Smooth muscle cell of the brain vasculature (primary cell): Measurements from ENCODE around the gene YPEL2.
"Not testable (repeated sequence)": the region's sequence is repeated elsewhere in the genome, so short reads cannot be mapped to it uniquely, and the experiment has no call there.

Experiments used
- DNase-seq: peaks from one replicate; pipeline ENCODE4 v3.0.0-alpha.2; 2012; ENCODE audit warnings: low read depth, low spot score

YPEL2 gene

DNA sequence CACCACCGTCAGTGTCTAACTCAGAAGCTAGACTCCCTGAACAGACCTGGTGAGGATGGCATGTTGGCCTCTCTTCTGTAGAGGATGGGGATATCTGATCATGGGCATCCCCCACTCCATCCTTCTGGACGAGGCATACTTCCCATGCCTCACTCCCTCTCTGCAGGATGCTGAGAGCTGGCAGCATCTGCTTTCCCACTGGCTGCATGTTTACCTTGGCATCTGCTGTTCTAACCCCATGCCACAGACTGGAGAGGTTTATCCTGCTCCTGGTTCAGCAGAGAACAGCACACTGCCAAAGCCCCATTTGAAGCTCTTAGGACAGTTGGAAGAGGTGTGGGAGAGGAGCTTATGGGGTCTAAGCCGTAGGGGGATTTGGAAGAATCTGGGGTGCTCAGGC lies 46.0 kb downstream of the YPEL2 start:
- DNase-seq, result no peak

DNA sequence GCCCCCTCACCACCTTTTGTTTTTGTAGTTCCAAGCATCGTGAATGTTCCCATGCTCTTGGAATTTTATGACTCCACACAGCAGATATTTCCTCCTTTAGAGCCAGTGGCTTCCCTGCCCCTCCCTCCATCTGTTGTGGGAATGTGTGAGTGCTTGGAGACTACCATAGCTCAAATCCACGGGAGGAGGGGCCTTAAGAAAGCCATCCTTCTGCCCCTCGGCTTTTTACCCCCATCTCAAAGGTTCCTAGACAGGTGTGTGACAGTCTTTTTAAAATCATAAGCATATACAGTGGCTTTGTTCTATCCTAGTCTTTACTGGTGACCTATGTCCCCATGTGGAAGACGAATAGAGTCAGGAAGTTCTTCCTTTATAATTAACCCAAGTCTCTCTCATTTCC lies 47.2 kb downstream of the YPEL2 start:
- DNase-seq, result no peak

DNA sequence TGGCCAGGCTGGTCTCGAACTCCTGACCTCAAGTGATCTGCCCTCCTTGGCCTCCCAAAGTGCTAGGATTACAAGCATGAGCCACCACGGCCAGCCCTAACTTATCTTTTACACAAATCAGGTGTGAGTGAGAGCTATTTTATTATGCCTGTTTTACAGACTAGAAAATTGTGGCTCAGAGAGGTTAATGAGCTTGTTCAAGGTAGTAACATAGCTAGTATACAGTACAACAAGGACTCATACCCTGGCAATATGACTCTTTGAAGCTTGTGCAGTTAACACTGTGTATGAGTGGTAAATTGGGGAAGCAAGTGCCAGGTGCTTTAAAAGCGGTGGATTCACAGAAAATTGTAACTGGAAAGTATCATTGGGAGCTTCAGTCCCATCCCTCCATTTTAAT lies 49.0 kb downstream of the YPEL2 start:
- DNase-seq, result no peak

DNA sequence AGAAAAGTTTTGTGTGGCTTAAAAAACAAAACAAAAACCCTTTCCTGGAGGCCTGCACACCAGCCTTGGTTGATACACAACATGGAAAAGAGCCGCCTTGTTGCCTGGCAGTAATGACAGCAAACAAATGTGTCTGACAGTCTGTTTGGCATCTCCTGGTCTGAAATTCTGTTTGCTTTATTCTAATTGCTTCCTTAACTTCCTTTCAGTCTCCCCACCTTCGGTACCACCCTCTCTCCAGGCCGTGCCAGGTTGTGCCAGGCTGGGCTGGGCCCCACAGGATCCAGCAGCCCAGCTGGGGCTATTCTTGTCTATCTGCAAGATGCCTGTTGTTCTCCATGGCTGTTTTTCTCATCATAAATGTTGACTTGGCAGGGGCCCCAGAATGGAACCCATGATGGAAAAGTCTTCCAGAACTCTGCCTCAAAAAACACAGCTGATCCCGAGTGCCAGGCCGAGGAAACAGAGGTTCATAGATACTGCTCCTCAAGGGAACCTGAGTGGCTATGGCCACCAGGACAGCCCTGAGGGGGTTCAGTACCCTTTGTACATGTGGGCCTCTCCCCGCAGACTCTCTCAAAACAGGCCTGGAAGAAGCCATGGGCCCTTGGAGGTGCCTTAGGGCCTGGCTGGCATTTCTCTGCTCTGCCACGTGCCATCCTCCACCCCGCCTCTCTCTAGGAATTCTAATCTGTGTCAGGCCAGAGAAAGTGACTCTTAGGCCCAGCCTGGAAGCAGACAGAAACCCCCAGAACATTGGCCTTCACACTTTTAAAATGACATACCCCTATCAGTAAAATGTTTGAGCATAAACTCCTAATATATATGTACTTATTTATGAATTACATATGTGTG lies 50.5 kb downstream of the YPEL2 start:
- DNase-seq, result no peak

DNA sequence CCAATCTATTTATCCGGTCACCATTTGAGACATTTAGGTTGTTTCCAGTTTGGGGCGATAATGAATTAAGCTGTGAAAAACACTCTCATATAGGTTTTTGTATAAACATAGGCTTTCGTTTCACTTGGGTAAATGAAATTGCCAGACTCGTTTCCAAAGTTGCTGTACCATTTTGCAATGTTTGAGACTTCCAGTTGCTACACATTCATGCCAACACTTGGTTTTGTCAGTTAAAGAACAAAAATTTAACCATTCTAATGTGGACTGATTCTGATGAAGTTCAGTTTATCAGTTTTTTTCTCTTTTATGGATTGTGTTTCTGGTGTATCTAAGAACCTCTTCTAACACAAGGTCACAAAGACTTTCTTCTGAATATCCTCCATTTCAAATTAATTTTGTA lies 52.4 kb downstream of the YPEL2 start:
- no peak for DNase-seq

DNA sequence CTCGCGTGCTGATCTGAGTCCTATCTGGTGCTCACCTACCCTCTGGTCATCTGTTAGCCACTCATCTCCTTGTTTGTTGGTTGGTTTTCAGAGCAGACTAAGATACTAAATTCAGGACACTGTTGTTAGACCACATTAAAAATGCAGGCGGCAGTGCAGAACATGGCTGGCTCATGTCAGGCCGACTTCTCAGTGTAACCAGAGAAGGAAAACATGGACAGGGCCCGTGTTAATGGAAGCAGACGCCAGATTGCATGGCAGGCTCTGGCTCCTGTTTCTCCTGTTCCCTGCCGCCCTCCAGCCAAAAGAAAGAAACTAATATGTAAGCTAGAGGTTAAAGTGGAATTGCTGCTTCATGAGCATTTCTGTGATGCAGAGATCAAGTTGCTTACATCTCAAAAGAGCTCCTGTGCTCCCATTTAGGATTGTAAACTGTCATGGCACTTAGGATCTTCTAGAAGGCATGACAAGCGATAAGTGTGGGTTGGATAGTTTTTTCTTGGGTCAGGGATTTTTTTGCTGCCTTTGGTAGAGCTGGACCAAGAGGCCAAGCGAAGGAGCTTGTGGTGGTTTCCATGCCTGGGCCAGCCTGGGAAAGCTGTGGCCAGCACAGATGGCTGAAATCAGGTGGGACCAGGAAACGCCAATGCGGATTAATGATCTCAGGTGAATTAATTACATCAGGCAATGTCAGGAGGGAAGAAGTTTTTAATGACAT lies 56.1 kb downstream of the YPEL2 start:
- DNase-seq, result no peak

DNA sequence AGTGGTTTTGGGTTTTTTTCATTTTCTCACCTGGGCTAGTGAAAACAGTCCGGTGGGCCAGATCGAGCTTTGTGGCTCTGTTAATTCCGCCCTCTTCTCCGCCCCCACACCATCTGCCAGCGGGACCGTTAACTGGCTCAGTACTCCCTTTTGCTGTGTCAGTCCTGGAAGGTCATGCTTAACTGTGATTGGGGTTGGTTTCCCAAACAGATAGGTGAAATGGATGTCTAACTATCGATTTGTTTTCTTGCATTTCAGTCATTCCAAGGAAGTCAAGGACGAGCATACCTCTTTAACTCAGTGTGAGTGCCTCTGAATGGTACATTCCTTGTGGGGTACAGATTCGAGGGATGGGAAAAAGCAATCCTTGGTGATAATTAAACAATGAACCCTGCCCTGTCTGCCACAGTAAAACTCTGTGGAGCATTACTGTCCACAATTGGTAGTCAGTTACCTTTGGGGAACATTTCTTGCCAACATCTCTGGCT lies 56.7 kb downstream of the YPEL2 start:
- no peak for DNase-seq

DNA sequence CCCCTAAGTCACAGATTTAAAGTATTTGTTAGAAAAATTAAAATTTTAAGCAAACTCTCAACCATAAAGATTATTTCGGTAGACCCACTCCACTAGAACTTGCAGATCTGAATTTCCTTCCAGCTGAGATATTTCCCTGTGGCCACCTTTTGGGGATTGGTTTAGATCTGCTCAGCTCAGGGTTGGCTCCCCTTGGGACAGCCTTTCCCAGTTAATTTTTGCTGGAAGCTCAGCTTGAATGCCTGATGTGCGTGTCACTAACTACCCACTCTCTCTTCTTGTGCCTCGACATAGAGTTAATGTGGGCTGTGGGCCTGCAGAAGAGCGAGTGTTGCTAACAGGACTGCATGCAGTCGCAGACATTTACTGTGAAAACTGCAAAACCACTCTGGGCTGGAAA lies 57.6 kb downstream of the YPEL2 start:
- DNase-seq, result no peak

DNA sequence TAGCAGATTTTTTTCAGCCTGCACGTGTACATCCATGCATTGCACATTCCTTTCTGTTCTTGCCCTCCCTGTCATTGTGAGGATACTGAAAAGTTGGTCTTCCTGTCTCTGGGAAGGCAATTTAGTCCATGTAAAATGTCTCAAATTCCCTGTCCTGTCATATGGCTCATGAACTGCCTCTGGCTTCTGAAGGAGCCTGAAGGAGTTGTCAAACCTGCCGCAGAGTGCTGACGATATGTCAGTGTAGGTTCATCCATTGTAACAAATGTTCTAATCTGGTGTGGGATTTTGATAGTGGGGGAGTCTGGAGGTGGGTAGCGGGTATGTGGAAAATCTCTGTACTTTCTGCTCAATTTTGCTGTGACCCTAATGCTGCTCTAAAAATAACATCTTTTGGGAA lies 59.6 kb downstream of the YPEL2 start:
- DNase-seq, result no peak

DNA sequence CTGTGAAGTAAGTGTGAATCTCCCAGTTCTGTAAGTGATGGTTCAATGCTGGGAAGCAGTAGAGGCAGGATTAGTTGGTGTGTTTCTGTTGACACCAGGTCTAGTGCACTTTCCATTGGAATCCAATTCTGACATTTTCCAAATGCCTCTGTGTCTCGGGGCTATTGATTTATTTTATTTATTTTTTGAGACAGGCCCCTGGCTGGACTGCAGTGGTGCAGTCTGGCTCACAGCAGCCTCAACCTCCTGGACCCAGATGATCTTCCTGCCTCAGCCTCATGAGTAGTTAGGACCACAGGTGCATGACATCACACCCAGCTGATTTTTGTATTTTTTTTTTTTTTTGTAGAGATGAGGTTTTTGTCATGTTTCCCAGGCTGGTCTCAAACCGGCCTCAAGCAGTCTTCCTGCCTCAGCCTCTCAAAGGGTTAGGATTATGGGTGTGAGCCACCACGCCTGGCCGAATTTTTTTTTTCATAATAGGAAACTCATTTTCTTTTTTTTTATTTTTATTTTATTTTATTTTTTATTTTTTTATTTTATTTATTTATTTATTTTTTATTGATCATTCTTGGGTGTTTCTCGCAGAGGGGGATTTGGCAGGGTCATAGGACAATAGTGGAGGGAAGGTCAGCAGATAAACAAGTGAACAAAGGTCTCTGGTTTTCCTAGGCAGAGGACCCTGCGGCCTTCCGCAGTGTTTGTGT lies 61.7 kb downstream of the YPEL2 start:
- DNase-seq, result no peak

DNA sequence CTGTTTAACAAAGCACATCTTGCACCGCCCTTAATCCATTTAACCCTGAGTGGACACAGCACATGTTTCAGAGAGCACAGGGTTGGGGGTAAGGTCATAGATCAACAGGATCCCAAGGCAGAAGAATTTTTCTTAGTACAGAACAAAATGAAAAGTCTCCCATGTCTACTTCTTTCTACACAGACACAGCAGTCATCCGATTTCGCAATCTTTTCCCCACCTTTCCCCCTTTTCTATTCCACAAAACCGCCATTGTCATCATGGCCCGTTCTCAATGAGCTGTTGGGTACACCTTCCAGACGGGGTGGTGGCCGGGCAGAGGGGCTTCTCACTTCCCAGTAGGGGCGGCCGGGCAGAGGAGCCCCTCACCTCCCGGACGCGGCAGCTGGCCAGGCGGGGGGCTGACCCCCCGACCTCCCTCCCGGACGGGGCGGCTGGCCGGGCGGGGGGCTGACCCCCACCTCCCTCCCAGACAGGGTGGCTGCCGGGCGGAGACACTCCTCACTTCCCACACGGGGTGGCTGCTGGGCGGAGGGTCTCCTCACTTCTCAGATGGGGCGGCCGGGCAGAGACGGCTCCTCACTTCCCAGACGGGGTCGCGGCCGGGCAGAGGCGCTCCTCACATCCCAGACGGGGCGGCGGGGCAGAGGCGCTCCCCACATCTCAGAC lies 62.4 kb downstream of the YPEL2 start:
- DNase-seq, result not testable (repeated sequence)

DNA sequence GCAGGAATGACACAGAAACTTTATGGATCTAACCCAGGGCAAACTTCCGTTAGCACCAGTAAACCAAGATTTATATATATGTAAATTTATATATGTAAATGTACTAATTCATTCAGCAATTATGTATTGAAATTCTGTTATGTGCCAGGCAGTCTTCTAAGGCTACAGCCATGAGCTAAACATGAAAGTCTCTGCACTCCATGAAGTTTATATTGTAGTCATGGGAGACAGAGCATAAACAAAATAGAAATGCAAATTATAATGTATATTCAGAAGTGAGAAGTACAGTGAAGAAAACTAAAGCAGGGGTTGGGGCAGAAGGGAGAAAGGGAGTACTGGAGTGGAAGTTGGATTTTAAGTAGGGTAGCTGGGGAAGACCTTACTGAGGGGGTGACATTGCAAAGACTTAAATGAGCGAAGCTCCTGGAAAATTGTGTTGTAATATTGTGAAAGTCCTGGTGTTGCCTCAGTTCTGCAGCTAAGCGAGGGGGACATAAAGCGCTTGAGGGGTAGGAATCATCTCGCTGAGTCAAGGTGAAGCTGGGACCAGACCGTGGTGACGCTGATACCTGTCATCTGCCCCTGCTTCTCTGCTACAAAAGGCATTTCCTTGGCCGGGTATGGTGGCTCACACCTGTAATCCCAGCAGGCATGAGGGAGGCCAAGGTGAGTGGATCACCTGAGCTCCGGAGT lies 64.8 kb downstream of the YPEL2 start:
- DNase-seq, result no peak

DNA sequence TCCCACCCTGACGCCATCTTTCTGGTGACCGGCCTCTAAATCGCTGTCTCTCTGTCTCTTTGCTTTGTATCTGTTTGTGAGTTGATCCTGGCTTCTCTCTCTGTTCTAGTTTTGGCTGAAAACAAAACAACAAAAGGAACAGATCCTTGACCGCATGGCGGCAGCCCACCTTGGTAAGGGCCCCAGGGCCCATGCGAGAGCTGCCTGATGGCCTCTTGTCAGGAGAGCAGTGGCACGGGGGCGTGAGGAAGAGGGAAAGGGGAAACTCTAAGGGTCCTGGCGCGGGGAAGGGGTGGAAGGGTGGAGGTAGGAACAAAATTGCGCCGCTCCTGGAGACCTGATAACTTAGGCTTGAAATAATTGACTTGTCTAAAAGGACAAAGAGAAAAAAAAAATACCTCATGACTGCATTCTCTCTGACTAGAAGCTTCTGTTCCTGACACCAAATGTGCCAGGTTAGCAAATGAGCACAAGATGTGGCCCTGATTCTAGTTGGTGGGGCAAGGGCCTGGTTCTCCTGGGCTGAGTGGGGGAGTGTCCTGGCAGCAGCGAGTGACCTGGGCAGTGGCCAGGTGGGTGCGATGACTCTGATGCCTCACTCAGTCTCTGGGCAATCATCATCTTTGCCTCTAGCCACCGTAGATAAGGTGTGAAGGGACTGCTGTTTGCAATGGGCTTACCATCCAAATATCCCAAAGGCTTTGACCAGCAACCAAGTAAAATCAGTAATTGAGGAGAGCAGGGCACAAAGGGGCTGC lies 66.0 kb downstream of the YPEL2 start:
- no peak for DNase-seq

DNA sequence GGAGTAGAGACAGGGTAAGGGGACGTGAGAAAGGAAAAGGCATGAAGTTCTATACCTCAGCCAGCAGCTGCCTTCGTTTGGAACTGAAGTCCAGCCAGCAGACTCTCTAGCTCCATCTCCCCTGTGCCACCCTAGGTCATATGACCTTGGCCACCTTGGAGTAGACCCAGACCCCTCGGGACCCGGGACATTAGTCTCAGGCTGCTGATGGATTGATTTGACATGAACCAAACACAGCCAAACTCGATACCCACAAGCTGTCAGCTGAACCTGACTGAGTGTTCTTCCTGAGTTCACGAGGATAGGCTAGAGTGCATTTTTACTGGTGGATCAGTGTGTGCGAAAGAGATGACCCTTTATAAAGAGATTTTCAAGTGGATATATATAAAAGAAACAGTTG lies 68.5 kb downstream of the YPEL2 start:
- no peak for DNase-seq

DNA sequence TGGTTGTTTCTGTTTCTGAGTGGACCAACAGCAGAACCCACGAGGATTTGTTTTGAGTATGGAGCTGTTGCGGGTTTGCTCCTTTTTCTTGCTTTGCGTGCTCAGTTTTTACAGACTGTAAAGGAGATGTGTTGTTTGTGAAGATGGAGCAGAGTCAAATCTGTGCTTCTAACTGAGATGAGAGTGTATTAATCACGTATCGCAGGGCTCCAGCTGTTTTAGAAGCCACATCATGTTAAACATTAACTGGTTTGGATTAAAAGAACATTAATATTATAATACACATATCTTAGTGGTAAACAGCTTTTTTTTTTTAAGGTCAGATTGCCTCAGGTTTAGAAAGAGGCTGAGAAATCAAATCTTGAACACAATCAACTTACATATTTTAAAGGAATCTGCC lies 69.4 kb downstream of the YPEL2 start:
- DNase-seq, result no peak

DNA sequence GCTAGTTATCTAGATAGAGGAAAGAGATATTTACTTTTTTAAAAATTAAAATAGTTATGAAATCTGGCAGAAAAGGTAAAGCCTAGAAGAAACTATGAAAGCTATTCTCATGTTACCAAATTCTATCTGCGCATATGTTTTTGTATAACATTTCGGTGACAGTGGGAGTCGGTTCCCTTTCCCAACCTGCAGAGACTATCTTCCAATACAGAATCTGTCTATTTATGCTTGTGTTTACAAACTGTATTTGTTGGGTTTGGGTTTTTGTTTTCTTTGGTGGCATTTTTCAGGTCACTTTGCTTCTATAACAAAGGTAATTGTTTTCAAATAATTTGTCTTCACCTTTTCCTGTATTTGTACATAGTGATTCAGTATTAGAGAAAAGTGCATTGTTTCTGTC lies 69.8 kb downstream of the YPEL2 start:
- no peak for DNase-seq

DNA sequence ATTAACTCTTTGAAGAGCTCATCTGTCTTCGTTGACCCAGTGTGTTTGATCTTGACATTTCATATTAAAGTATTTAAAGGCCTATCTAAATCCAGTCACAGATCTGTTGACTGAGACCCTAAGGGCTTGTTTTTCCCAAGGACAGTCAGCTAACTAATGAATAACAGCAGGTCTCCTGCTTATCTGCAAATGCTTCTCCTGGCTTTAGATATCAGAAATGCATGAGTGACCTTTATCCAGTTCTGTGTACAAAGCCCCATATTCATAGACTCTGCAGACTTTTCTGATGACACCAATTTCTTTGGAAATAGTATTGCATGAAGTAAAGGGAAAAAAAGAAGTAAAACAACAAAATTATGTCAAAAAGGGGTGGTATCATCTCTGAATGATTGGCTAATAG lies 70.3 kb downstream of the YPEL2 start:
- no peak for DNase-seq

DNA sequence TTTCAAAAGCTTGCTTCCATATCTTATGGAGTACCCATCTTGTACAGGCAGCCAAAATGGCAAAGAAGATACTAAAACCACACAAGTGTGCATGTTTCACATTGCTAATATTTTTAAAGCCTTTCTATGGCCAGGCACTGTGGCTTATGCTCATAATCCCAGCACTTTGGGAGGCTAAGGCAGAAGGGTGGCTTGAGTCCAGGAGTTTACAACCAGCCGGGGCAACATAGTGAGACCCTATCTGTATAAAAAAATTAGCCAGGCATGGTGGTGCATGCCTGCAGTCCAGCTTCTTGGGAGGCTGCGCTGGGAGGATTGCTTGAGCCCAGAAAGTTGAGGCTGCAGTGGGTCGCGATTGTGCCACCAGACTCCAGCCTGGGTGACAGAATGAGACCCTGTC lies 71.3 kb downstream of the YPEL2 start:
- DNase-seq, result no peak

DNA sequence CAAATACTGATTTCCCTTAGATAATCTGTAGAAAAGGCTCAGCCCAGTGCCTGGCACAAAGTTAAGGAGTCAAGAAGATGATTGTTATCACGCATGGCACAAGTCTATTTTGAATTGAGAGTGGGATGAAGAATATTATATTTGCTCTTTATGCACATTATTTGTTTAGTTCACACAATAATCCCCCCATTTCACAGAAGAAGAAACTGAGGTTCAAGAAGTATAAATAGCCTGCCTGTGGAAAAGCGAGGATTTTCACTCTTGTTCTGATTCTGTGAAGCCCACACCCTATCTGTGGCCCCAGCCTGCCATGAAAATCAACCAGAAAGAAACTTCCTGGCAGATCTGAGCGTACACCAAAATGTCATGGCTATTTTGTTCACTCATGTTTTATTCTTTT lies 73.0 kb downstream of the YPEL2 start:
- DNase-seq, result no peak

DNA sequence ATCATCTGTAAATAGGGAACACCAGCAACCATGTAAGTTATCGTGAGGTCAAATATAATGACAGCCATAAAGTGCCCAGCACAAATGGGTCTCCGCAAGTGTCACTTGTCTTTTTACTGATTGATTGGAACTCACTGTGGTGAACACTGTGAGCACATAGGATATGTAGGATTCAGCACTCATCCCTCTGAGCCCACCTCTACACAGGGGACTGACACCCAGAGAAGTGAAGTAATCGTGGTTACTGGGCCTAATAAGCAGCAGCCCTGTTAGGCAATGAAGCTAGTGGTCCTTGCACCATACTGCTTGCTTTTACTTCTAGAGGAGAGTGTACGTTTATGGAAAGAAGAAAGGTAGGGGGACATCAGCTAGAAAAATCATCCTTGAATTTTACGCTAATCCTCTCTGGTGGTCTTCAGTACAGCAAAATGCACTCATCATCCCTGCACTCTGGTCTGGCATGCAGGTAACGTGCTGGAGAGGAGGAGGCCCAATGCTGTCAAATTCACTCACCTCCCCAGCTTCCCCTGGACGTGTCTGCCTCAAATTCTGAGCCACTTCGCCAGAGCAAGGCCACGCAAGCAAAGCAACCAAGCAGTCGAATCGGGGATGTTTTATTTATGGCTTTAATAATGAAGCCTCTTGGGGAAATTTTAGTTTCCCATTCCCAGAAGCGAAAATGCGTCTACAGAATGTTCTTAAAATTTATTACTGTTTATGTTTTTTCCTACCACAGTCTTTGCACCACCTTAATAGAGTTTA lies 74.7 kb downstream of the YPEL2 start:
- no peak for DNase-seq
